Measurements from ENCODE around the gene BTBD19. TPM values are rescaled to one million over a fixed set of nuclear protein-coding genes. Genes with fewer than 3 reads are reported as not detected.
A peak's percentile ranks its signal among the peaks of the same experiment; 100 is the strongest.

Gene BTBD19
- total and polyA plus RNA-seq, 9 of the 15 experiments (the other 6 are each of a cell fraction or from before 2014, with no cell fraction given) = 0.22 to 2.0 (median 0.95) TPM

- no peak for TF ChIP-seq IRF1 (CRISPR knock-in tag; IDR thresholded peaks at IDR 0.05; ENCODE audit: borderline replicate concordance)
- TF ChIP-seq BCOR (IDR thresholded peaks at IDR 0.05) = no peak
- TF ChIP-seq TRIM28 (IDR thresholded peaks at IDR 0.05) = no peak
- peak; percentile 87 to 98 (median 92) for TF ChIP-seq CTCF (IDR thresholded peaks at IDR 0.05 in 2 of 3, conservative IDR thresholded peaks at IDR 0.05 in 1 of 3; ENCODE audit: insufficient read depth in 2 of 3, low read depth in 1 of 3, low read length in 3 of 3)
- peak; percentile 49 for TF ChIP-seq DEAF1 (CRISPR knock-in tag; IDR thresholded peaks at IDR 0.05)
- TF ChIP-seq FOXP1 (CRISPR knock-in tag; IDR thresholded peaks at IDR 0.05) = no peak
- no peak; a peak in 1 of 4 replicates for TF ChIP-seq ETV6 (IDR thresholded peaks at IDR 0.05; ENCODE audit: borderline replicate concordance in 1 of 2, low read depth in 2 of 2, low read length in 1 of 2)
- TF ChIP-seq ETV6 (CRISPR knock-in tag; IDR thresholded peaks at IDR 0.05; ENCODE audit: borderline replicate concordance) = no peak
- TF ChIP-seq ZNF449 (CRISPR knock-in tag; IDR thresholded peaks at IDR 0.05) = no peak
- peak; percentile 86 for TF ChIP-seq HDAC2 (IDR thresholded peaks at IDR 0.05)
- no peak for TF ChIP-seq CHCHD3 (CRISPR knock-in tag; IDR thresholded peaks at IDR 0.05)
- no peak for TF ChIP-seq NR2F6 (CRISPR knock-in tag; IDR thresholded peaks at IDR 0.05)
- TF ChIP-seq MAFF (IDR thresholded peaks at IDR 0.05; ENCODE audit: low read length) = 0 out of 2 replicates have a peak, but pooled peaks have one; percentile 30
- no peak for TF ChIP-seq POLR2A (conservative IDR thresholded peaks at IDR 0.05)
- TF ChIP-seq L3MBTL2 (IDR thresholded peaks at IDR 0.05) = peak; percentile 25; the same call in 1 of the 2 replicates
- TF ChIP-seq ZNF695 (CRISPR knock-in tag; IDR thresholded peaks at IDR 0.05) = no peak
- TF ChIP-seq ZNF24 (IDR thresholded peaks at IDR 0.05) = no peak
- TF ChIP-seq ZSCAN32 (CRISPR knock-in tag; IDR thresholded peaks at IDR 0.05) = no peak
- no peak for TF ChIP-seq PHTF2 (CRISPR knock-in tag; IDR thresholded peaks at IDR 0.05)
- TF ChIP-seq ZNF133 (CRISPR knock-in tag; IDR thresholded peaks at IDR 0.05) = no peak
- TF ChIP-seq ZNF134 (CRISPR knock-in tag; conservative IDR thresholded peaks at IDR 0.05) = no peak
- no peak for TF ChIP-seq ZNF551 (CRISPR knock-in tag; IDR thresholded peaks at IDR 0.05)
- TF ChIP-seq TBL1XR1 (IDR thresholded peaks at IDR 0.05; ENCODE audit: low read length in 2 of 2) = no peak
- 0 out of 2 replicates have a peak, but pooled peaks have one; percentile 49 for TF ChIP-seq ZBTB26 (CRISPR knock-in tag; IDR thresholded peaks at IDR 0.05)
Measured at GRCh38 chr1:44835738-44836675, 27.7 kb downstream of the BTBD19 start (continued).

Data from K562 (cell line).